Measurements from ENCODE around the gene NELFCD.
A peak's percentile ranks its signal among the peaks of the same experiment; 100 is the strongest.
"Not testable (repeated sequence)": the region's sequence is repeated elsewhere in the genome, so short reads cannot be mapped to it uniquely, and the experiment has no call there.

Gene NELFCD

DNA sequence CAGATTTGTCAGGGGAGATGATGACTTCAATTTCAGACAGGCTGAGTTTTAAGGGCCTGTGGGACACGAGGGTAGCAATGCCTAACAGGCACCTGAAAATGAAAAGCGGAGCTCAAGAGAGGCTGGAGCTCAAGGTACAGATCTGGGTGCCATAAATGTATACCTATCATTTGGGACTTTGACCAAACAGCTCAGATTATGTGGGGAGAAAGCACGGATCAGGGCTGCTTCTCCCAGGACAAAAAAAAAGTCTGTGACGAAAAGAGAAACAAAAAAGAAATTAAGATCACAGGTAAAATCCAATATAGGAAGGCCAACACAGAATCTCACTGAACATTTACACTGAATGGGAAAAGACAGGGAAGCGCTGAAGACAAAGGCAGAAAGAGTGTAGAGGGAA, 59.6 kb downstream of the NELFCD start:
- no peaks in the 10 kb centered on the region for H3K9me3 ChIP-seq (ENCODE audit: insufficient read depth, low read length, severe bottlenecking)
- peaks cover 48% of the 10 kb centered on the region for H3K4me1 ChIP-seq (ENCODE audit: insufficient read depth, low read length)
- TF ChIP-seq, protein P1, sequence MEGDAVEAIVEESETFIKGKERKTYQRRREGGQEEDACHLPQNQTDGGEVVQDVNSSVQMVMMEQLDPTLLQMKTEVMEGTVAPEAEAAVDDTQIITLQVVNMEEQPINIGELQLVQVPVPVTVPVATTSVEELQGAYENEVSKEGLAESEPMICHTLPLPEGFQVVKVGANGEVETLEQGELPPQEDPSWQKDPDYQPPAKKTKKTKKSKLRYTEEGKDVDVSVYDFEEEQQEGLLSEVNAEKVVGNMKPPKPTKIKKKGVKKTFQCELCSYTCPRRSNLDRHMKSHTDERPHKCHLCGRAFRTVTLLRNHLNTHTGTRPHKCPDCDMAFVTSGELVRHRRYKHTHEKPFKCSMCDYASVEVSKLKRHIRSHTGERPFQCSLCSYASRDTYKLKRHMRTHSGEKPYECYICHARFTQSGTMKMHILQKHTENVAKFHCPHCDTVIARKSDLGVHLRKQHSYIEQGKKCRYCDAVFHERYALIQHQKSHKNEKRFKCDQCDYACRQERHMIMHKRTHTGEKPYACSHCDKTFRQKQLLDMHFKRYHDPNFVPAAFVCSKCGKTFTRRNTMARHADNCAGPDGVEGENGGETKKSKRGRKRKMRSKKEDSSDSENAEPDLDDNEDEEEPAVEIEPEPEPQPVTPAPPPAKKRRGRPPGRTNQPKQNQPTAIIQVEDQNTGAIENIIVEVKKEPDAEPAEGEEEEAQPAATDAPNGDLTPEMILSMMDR (IDR thresholded peaks at IDR 0.05; ENCODE audit: borderline replicate concordance, extremely low read depth, low read length, poor library complexity, severe bottlenecking), result no peak
- no peak for TF ChIP-seq EZH2 (IDR thresholded peaks at IDR 0.05; ENCODE audit: borderline replicate concordance, low read depth, low read length, severe bottlenecking)
- H2AFZ ChIP-seq (ENCODE audit: low read depth, low read length), result no peak overlapping the region
- peaks cover 52% of the 10 kb centered on the region for H3K36me3 ChIP-seq (ENCODE audit: insufficient read depth, low read length)
- H3K4me3 ChIP-seq (ENCODE audit: low read depth in 1 of 2, low read length in 2 of 2), result peak overlapping the region in 1 of 2 experiments; percentile 95; a peak in 2 of 4 replicates
- DNase-seq, result no peak
- H3K27me3 ChIP-seq (ENCODE audit: insufficient read depth, low read length, poor library complexity), result no peaks in the 10 kb centered on the region
- H4K20me1 ChIP-seq (ENCODE audit: insufficient read depth, low read length), result peaks cover 47% of the 10 kb centered on the region
- peak overlapping the region; percentile 98 for H3K4me2 ChIP-seq (ENCODE audit: insufficient read depth, low read length)
- H3K27ac ChIP-seq (ENCODE audit: low read length), result no peak overlapping the region
- H3K79me2 ChIP-seq (ENCODE audit: insufficient read depth, low read length), result peaks cover 72% of the 10 kb centered on the region
- no peak for ATAC-seq (ENCODE audit: insufficient read depth, low read depth)
- peak overlapping the region; percentile 85 for H3K9ac ChIP-seq (ENCODE audit: low read depth, low read length)

DNA sequence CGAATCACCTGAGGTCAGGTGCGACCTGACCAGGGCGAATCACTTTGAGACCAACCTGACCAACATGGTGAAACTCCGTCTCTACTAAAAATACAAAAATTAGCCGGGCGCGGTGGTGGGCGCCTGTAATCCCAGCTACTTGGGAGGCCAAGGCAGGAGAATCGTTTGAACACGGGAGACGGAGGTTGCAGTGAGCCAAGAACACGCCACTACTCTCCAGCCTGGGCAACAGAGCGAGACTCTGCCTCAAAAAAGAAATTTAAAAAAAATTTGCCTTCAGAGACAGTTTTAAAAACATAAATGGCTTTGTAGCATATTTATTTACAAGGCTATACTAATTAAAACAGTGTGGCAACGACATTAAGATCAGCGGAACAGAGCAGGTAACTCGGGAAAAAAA, 60.4 kb downstream of the NELFCD start:
- peaks cover 64% of the 10 kb centered on the region for H3K79me2 ChIP-seq (ENCODE audit: insufficient read depth, low read length)
- peaks cover 47% of the 10 kb centered on the region for H4K20me1 ChIP-seq (ENCODE audit: insufficient read depth, low read length)
- not testable (repeated sequence) for ATAC-seq (ENCODE audit: insufficient read depth, low read depth); H3K9me3 ChIP-seq (ENCODE audit: insufficient read depth, low read length, severe bottlenecking); DNase-seq; H2AFZ ChIP-seq (ENCODE audit: low read depth, low read length); H3K27me3 ChIP-seq (ENCODE audit: insufficient read depth, low read length, poor library complexity)
- H3K9ac ChIP-seq (ENCODE audit: low read depth, low read length), result peak overlapping the region; percentile 85
- peak overlapping the region; percentile 98 for H3K4me2 ChIP-seq (ENCODE audit: insufficient read depth, low read length)
- H3K4me1 ChIP-seq (ENCODE audit: insufficient read depth, low read length), result peaks cover 48% of the 10 kb centered on the region
- peak overlapping the region; percentile 84 to 95; a peak in 3 of 4 replicates for H3K4me3 ChIP-seq (ENCODE audit: low read depth in 1 of 2, low read length in 2 of 2)
- peaks cover 44% of the 10 kb centered on the region for H3K36me3 ChIP-seq (ENCODE audit: insufficient read depth, low read length)
- H3K27ac ChIP-seq (ENCODE audit: low read length), result peak overlapping the region; percentile 85

DNA sequence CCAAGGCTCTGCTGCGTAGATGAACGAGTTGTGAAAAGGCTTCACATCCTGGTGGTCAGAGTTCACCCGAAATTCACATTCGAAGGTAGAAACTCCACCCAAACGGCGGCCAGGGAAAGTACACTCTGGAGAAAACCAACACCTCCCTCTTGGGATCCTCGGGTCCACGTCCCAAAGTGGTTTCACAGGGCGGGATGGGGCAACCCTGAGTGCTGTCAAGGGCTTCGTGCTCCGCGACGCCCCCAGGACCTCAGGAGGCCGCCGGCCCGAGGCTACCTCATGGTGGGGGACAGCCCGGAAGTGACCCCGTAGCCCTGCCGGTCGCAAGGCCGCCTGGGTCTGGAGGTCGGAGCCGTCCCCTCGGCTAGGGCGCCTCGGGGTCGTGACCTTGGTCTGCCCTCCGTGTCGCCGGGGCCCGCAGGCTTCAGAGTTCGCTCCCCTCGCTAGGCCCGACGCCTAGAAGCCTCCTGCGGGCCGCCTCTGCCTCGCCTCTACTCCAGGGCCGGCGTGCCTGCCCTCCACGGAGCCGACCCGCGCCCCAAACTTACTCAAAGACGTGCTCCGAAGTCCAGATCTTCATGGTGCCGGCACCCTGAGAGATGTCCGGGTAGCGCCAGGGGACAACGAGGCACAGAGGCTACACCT, 61.2 kb downstream of the NELFCD start, which contains the start of gene PRELID3B:
Gene PRELID3B, minus strand, starts transcription at position 636 of the 645 bp plus-strand sequence. Its CDS starts 56 bp downstream, at position 580.
- H2AFZ ChIP-seq (ENCODE audit: low read depth, low read length), result peak within 1 kb of the TSS; percentile 100
- H3K4me3 ChIP-seq (ENCODE audit: low read depth in 1 of 2, low read length in 2 of 2), result peak within 1 kb of the TSS; percentile 84 to 95
- H3K9ac ChIP-seq (ENCODE audit: low read depth, low read length), result peak within 1 kb of the TSS; percentile 85
- peak within 1 kb of the TSS; percentile 98 for H3K4me2 ChIP-seq (ENCODE audit: insufficient read depth, low read length)
- peaks cover 57% of the 10 kb centered on the region for H3K79me2 ChIP-seq (ENCODE audit: insufficient read depth, low read length)
- H4K20me1 ChIP-seq (ENCODE audit: insufficient read depth, low read length), result peaks cover 43% of the 10 kb centered on the region
- ATAC-seq (ENCODE audit: insufficient read depth, low read depth) (peak; percentile 60), DNase-seq (peak; percentile 44)
- peaks cover 48% of the 10 kb centered on the region for H3K4me1 ChIP-seq (ENCODE audit: insufficient read depth, low read length)
- H3K27ac ChIP-seq (ENCODE audit: low read length), result peak within 1 kb of the TSS; percentile 95
- no peak for TF ChIP-seq EZH2 (IDR thresholded peaks at IDR 0.05; ENCODE audit: borderline replicate concordance, low read depth, low read length, severe bottlenecking)
- TF ChIP-seq, protein P1 (IDR thresholded peaks at IDR 0.05; ENCODE audit: borderline replicate concordance, extremely low read depth, low read length, poor library complexity, severe bottlenecking), result no peak
- peaks cover 36% of the 10 kb centered on the region for H3K36me3 ChIP-seq (ENCODE audit: insufficient read depth, low read length)
- H3K27me3 ChIP-seq (ENCODE audit: insufficient read depth, low read length, poor library complexity), result no peaks in the 10 kb centered on the region
- no peaks in the 10 kb centered on the region for H3K9me3 ChIP-seq (ENCODE audit: insufficient read depth, low read length, severe bottlenecking)

DNA sequence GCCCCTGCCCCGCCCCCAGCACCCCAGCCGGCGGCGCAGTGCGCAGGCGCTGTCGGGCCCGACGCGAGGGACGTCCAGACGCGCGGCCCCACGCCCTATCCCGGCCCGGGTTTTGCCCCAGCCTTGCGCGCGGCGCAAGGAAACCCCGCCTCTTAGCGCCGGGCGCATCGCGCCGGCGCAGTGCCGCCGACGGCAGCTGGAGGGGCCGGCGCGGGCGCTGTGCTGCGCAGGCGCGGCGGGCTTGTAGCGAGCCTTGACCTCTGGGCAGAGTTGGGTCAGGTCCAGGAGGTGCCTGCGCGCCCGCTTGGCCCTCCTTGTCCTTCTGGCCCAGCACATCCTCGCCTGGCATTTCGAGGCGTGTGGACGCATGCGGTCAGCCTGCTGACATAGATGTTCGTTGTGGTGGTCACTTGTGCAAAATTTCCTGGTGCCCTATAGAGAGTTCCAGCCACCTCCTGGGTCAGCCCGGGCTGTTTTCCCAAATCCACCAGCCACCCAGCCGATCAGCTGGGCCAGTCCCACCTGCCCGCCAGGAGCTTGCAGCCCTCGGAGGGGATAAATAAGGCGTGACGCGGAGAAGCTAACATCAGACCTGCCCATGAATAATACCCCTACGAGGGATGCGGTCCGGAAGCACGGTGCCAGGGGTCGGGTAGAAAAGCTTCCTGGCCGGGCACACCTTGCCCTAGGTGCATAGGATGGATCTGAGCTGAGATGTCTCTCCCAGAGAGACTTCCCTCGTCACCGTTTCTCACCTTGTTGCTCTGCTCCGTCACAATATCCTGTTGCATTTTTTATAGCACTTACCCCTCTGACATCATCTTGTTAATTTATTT, 62.0 kb downstream of the NELFCD start:
- ATAC-seq (ENCODE audit: insufficient read depth, low read depth), result peak; percentile 96
- Histone ChIP-seq H3K9me3 (ENCODE audit: insufficient read depth, low read length, severe bottlenecking) (no peaks in the 10 kb centered on the region), H3K27ac (ENCODE audit: low read length) (peak overlapping the region; percentile 95), H2AFZ (ENCODE audit: low read depth, low read length) (peak overlapping the region; percentile 100), H3K79me2 (ENCODE audit: insufficient read depth, low read length) (peaks cover 49% of the 10 kb centered on the region), H3K4me2 (ENCODE audit: insufficient read depth, low read length) (peak overlapping the region; percentile 98), H3K4me1 (ENCODE audit: insufficient read depth, low read length) (peaks cover 40% of the 10 kb centered on the region), H3K27me3 (ENCODE audit: insufficient read depth, low read length, poor library complexity) (no peaks in the 10 kb centered on the region), H3K4me3 (ENCODE audit: low read depth in 1 of 2, low read length in 2 of 2) (peak overlapping the region; percentile 84 to 95; a peak in 3 of 4 replicates), H3K9ac (ENCODE audit: low read depth, low read length) (peak overlapping the region; percentile 85), H4K20me1 (ENCODE audit: insufficient read depth, low read length) (peaks cover 35% of the 10 kb centered on the region), H3K36me3 (ENCODE audit: insufficient read depth, low read length) (peaks cover 29% of the 10 kb centered on the region)
- peak; percentile 95 for DNase-seq
- TF ChIP-seq, protein P1 (IDR thresholded peaks at IDR 0.05; ENCODE audit: borderline replicate concordance, extremely low read depth, low read length, poor library complexity, severe bottlenecking), result no peak
- no peak for TF ChIP-seq EZH2 (IDR thresholded peaks at IDR 0.05; ENCODE audit: borderline replicate concordance, low read depth, low read length, severe bottlenecking)
